Measurements from ENCODE around the gene KCNC3.

GRCh38 chr19:50378169-50378862 lies 49.1 kb upstream of the KCNC3 start:
- TF ChIP-seq SP1 (IDR thresholded peaks at IDR 0.05) (no peak), ATF3 (IDR thresholded peaks at IDR 0.05) (no peak), RAD21 (IDR thresholded peaks at IDR 0.05) (no peak)
- TF ChIP-seq, protein P1, sequence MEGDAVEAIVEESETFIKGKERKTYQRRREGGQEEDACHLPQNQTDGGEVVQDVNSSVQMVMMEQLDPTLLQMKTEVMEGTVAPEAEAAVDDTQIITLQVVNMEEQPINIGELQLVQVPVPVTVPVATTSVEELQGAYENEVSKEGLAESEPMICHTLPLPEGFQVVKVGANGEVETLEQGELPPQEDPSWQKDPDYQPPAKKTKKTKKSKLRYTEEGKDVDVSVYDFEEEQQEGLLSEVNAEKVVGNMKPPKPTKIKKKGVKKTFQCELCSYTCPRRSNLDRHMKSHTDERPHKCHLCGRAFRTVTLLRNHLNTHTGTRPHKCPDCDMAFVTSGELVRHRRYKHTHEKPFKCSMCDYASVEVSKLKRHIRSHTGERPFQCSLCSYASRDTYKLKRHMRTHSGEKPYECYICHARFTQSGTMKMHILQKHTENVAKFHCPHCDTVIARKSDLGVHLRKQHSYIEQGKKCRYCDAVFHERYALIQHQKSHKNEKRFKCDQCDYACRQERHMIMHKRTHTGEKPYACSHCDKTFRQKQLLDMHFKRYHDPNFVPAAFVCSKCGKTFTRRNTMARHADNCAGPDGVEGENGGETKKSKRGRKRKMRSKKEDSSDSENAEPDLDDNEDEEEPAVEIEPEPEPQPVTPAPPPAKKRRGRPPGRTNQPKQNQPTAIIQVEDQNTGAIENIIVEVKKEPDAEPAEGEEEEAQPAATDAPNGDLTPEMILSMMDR (IDR thresholded peaks at IDR 0.05; ENCODE audit: low read depth, low read length, missing input control): no peak
- TF ChIP-seq, protein P2, sequence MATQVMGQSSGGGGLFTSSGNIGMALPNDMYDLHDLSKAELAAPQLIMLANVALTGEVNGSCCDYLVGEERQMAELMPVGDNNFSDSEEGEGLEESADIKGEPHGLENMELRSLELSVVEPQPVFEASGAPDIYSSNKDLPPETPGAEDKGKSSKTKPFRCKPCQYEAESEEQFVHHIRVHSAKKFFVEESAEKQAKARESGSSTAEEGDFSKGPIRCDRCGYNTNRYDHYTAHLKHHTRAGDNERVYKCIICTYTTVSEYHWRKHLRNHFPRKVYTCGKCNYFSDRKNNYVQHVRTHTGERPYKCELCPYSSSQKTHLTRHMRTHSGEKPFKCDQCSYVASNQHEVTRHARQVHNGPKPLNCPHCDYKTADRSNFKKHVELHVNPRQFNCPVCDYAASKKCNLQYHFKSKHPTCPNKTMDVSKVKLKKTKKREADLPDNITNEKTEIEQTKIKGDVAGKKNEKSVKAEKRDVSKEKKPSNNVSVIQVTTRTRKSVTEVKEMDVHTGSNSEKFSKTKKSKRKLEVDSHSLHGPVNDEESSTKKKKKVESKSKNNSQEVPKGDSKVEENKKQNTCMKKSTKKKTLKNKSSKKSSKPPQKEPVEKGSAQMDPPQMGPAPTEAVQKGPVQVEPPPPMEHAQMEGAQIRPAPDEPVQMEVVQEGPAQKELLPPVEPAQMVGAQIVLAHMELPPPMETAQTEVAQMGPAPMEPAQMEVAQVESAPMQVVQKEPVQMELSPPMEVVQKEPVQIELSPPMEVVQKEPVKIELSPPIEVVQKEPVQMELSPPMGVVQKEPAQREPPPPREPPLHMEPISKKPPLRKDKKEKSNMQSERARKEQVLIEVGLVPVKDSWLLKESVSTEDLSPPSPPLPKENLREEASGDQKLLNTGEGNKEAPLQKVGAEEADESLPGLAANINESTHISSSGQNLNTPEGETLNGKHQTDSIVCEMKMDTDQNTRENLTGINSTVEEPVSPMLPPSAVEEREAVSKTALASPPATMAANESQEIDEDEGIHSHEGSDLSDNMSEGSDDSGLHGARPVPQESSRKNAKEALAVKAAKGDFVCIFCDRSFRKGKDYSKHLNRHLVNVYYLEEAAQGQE (IDR thresholded peaks at IDR 0.05): no peak
